Measurements from ENCODE around the gene CALCOCO2.

GRCh38 chr17:48834973-48835372 is 4.1 kb downstream of the CALCOCO2 start:
- TF ChIP-seq CTCF (conservative IDR thresholded peaks at IDR 0.05 in 1 of 2, IDR thresholded peaks at IDR 0.05 in 1 of 2; ENCODE audit: extremely low read depth in 1 of 2, insufficient read depth in 1 of 2, low read depth in 1 of 2, low read length in 2 of 2) (no peak), EZH2 (IDR thresholded peaks at IDR 0.05; ENCODE audit: borderline replicate concordance, low read length) (no peak)

All from mammary epithelial cell (primary cell).